IMR-90 (cell line): ENCODE data around the gene KDM5B. TPM values are rescaled to one million over a fixed set of nuclear protein-coding genes. Genes with fewer than 3 reads are reported as not detected.

Experiments
- ATAC-seq: fragments of 200-7000 bp; cut with Tn5 transposase; 2 replicates; pipeline ENCODE4 v1.9.1; 2020; ENCODE audit warnings: low read depth, mild to moderate bottlenecking, moderate library complexity
- BruUV-seq: library from RNA; stranded (reverse); fragments of 400-500 nt; replicated peaks from 2 replicates; lab custom pipeline; 2021; lab: Mats Ljungman, UMichigan
- CTCF ChIA-PET: fragments of 300-600 bp; formaldehyde crosslinking; extraction: SDS; loops from one replicate; lab custom pipeline; 2021; ENCODE audit warnings: antibody characterized with exemption; lab: Yijun Ruan, JAX
- POLR2A ChIA-PET: fragments of 300-600 bp; sonication (Branson Sonifier 250); formaldehyde crosslinking; loops from one replicate; lab custom pipeline; 2022; ENCODE audit warnings: antibody characterized with exemption; ENCODE audit not compliant: unreplicated experiment; lab: Charles Lee
- DNase-seq: peaks from one replicate; pipeline ENCODE4 v3.0.0; 2013
- H2AFZ ChIP-seq: replicated peaks from 2 replicates; pipeline ENCODE3; 2013; ENCODE audit warnings: low read length, mild to moderate bottlenecking; ENCODE audit not compliant: poor library complexity
- H2AK5ac ChIP-seq: 2 replicates; pipeline ENCODE4 v1.6.1; 2013; ENCODE audit warnings: low read depth, low read length, inconsistent platforms
- H2AK9ac ChIP-seq: replicated peaks from 2 replicates; pipeline ENCODE3; 2013; ENCODE audit warnings: mild to moderate bottlenecking, low read depth, low read length, moderate library complexity; ENCODE audit not compliant: poor library complexity
- H2BK120ac ChIP-seq: 2 replicates; pipeline ENCODE4 v1.6.1; 2013; ENCODE audit warnings: low read depth, low read length, inconsistent platforms
- H2BK15ac ChIP-seq: 3 replicates; pipeline ENCODE4 v1.6.1; 2013; ENCODE audit warnings: low read depth, low read length, inconsistent platforms
- H2BK20ac ChIP-seq: 2 replicates; pipeline ENCODE4 v1.6.1; 2013; ENCODE audit warnings: low read depth, mild to moderate bottlenecking, inconsistent platforms, low read length, moderate library complexity
- H2BK5ac ChIP-seq: 2 replicates; pipeline ENCODE4 v1.6.1; 2013; ENCODE audit warnings: mild to moderate bottlenecking, low read depth, low read length, inconsistent platforms; ENCODE audit not compliant: poor library complexity, severe bottlenecking
- H3K14ac ChIP-seq: replicated peaks from 2 replicates; pipeline ENCODE4 v1.6.1; 2013; ENCODE audit warnings: low read depth, low read length, inconsistent platforms
- H3K18ac ChIP-seq: 2 replicates; pipeline ENCODE4 v1.6.1; 2013; ENCODE audit warnings: low read depth, low read length, control low read depth
- H3K23ac ChIP-seq: 2 replicates; pipeline ENCODE4 v1.6.1; 2013; ENCODE audit warnings: low read depth, low read length, inconsistent platforms
- H3K27ac ChIP-seq: 2 replicates; pipeline ENCODE4 v1.5.1; 2013; ENCODE audit warnings: mild to moderate bottlenecking, control low read depth, low read length; ENCODE audit not compliant: insufficient read depth
- H3K27me3 ChIP-seq: 2 replicates; pipeline ENCODE4 v1.6.1; 2013; ENCODE audit warnings: low read length; ENCODE audit not compliant: control insufficient read depth, insufficient read depth
- H3K36me3 ChIP-seq: 2 replicates; pipeline ENCODE4 v1.6.1; 2013; ENCODE audit warnings: low read length, mixed read lengths; ENCODE audit not compliant: control insufficient read depth, insufficient read depth
- H3K4ac ChIP-seq: 2 replicates; pipeline ENCODE4 v1.6.1; 2013; ENCODE audit warnings: low read depth, low read length, inconsistent platforms
- H3K4me1 ChIP-seq: 2 replicates; pipeline ENCODE4 v1.6.1; 2013; ENCODE audit warnings: low read length, mixed read lengths; ENCODE audit not compliant: control insufficient read depth, insufficient read depth
- H3K4me2 ChIP-seq: 2 replicates; pipeline ENCODE4 v1.6.1; 2013; ENCODE audit warnings: low read depth, mild to moderate bottlenecking, control low read depth, low read length, moderate library complexity
- H3K4me3 ChIP-seq: 2 replicates; pipeline ENCODE4 v1.5.1; 2013; ENCODE audit warnings: low read depth, mild to moderate bottlenecking, control low read depth, low read length, moderate library complexity; ENCODE audit not compliant: insufficient read depth
- H3K56ac ChIP-seq: 2 replicates; pipeline ENCODE4 v1.6.1; 2013; ENCODE audit warnings: low read length, inconsistent platforms; ENCODE audit not compliant: insufficient read depth; ENCODE audit errors: extremely low read depth
- H3K79me1 ChIP-seq, 2 experiments: 2 replicates each; pipeline ENCODE4 v1.6.1; 2013; ENCODE audit warnings: low read length in 2 of 2, inconsistent platforms in 1 of 2, low read depth in 1 of 2
- H3K9ac ChIP-seq: 2 replicates; pipeline ENCODE4 v1.6.1; 2013; ENCODE audit warnings: low read depth, low read length, control low read depth
- H3K9me1 ChIP-seq: 2 replicates; pipeline ENCODE4 v1.6.1; 2013; ENCODE audit warnings: low read length, inconsistent platforms; ENCODE audit not compliant: insufficient read depth
- H3K9me3 ChIP-seq: 2 replicates; pipeline ENCODE4 v1.6.1; 2013; ENCODE audit warnings: low read length; ENCODE audit not compliant: control insufficient read depth, insufficient read depth
- H4K20me1 ChIP-seq: 2 replicates; pipeline ENCODE4 v1.6.1; 2013; ENCODE audit warnings: low read length, inconsistent platforms; ENCODE audit not compliant: insufficient read depth
- H4K5ac ChIP-seq: 2 replicates; pipeline ENCODE4 v1.6.1; 2013; ENCODE audit warnings: mild to moderate bottlenecking, low read depth, low read length, control low read depth
- H4K8ac ChIP-seq, 2 experiments: 2 replicates each; pipeline ENCODE4 v1.6.1; 2013; ENCODE audit warnings: low read depth in 2 of 2, low read length in 2 of 2, control low read depth in 1 of 2, inconsistent platforms in 1 of 2
- H4K91ac ChIP-seq: 2 replicates; pipeline ENCODE4 v1.6.1; 2013; ENCODE audit warnings: low read depth, low read length, inconsistent platforms; ENCODE audit not compliant: insufficient read depth
- BHLHE40 ChIP-seq: fragments of 150-350 bp; IDR thresholded peaks from 2 replicates; pipeline ENCODE4 v1.6.1; 2016; ENCODE audit warnings: mild to moderate bottlenecking, low read depth, low read length
- CEBPB ChIP-seq: IDR thresholded peaks from 2 replicates; pipeline ENCODE4 v1.6.1; 2012; ENCODE audit warnings: low read depth, low read length, improper control_type of control experiment
- CHD1 ChIP-seq: IDR thresholded peaks from 2 replicates; pipeline ENCODE4 v1.6.1; 2012; ENCODE audit warnings: low read depth, low read length, improper control_type of control experiment
- CTCF ChIP-seq: conservative IDR thresholded peaks from 2 replicates; pipeline ENCODE4 v1.5.1; 2012; ENCODE audit warnings: mild to moderate bottlenecking, low read depth, low read length, improper control_type of control experiment
- ELK1 ChIP-seq: fragments of 150-350 bp; IDR thresholded peaks from 2 replicates; pipeline ENCODE4 v1.6.1; 2016; ENCODE audit warnings: low read depth, mild to moderate bottlenecking, low read length, moderate library complexity, borderline replicate concordance
- FOS ChIP-seq: fragments of 150-350 bp; IDR thresholded peaks from 2 replicates; pipeline ENCODE4 v1.6.1; 2016; ENCODE audit warnings: low read depth, low read length
- MAFK ChIP-seq: IDR thresholded peaks from 2 replicates; pipeline ENCODE4 v1.6.1; 2012; ENCODE audit warnings: low read depth, low read length, improper control_type of control experiment
- MAZ ChIP-seq: IDR thresholded peaks from 2 replicates; pipeline ENCODE4 v1.6.1; 2012; ENCODE audit warnings: low read depth, mild to moderate bottlenecking, low read length, improper control_type of control experiment, moderate library complexity, borderline replicate concordance
- MXI1 ChIP-seq: IDR thresholded peaks from 2 replicates; pipeline ENCODE4 v1.6.1; 2012; ENCODE audit warnings: low read depth, mild to moderate bottlenecking, low read length, moderate library complexity, borderline replicate concordance
- NFE2L2 ChIP-seq: fragments of 150-350 bp; IDR thresholded peaks from 2 replicates; pipeline ENCODE4 v1.6.1; 2016; ENCODE audit warnings: low read depth, mild to moderate bottlenecking, low read length
- POLR2A ChIP-seq: IDR thresholded peaks from 2 replicates; pipeline ENCODE4 v1.6.1; 2012; ENCODE audit warnings: mild to moderate bottlenecking, low read depth, low read length
- RAD21 ChIP-seq: IDR thresholded peaks from 2 replicates; pipeline ENCODE4 v1.6.1; 2012; ENCODE audit warnings: low read length, improper control_type of control experiment
- RCOR1 ChIP-seq: IDR thresholded peaks from 2 replicates; pipeline ENCODE4 v1.6.1; 2012; ENCODE audit warnings: mild to moderate bottlenecking, low read length, improper control_type of control experiment; ENCODE audit not compliant: insufficient replicate concordance
- RFX5 ChIP-seq: IDR thresholded peaks from 2 replicates; pipeline ENCODE4 v1.8.0; 2012; ENCODE audit warnings: low read depth, mild to moderate bottlenecking, low read length, moderate library complexity
- SMC3 ChIP-seq: fragments of 150-350 bp; IDR thresholded peaks from 2 replicates; pipeline ENCODE4 v1.6.1; 2016; ENCODE audit warnings: low read depth, mild to moderate bottlenecking, antibody characterized with exemption, low read length, moderate library complexity
- USF2 ChIP-seq: fragments of 150-350 bp; IDR thresholded peaks from 2 replicates; pipeline ENCODE4 v1.6.1; 2017; ENCODE audit warnings: mild to moderate bottlenecking, antibody characterized with exemption, low read length, low read depth
- WGBS, 2 experiments: methylation state at CpG; one replicate each; pipeline versions ENCODE4 v1.1.5 to v1.1.7; 2013; ENCODE audit warnings: missing lambda C conversion rate in 2 of 2; ENCODE audit not compliant: insufficient read length in 1 of 2; ENCODE audit errors: extremely low coverage in 2 of 2; 5-methylcytosine and 5-hydroxymethylcytosine counted together
- dilution Hi-C: fragments of 300-500 bp; cut with HindIII; formaldehyde crosslinking; loops from one replicate; pipeline ENCODE4 v1.14.3; 2018; ENCODE audit warnings: low sequenced_read_pairs; ENCODE audit not compliant: unreplicated experiment
- in situ Hi-C: fragments of 300-500 bp; cut with MboI; formaldehyde crosslinking; loops from 3 replicates; pipeline ENCODE4 v1.14.3; 2019; ENCODE audit warnings: low sequenced_read_pairs, inconsistent platforms, mixed read lengths
- intact Hi-C: fragments of 100-400 bp; cut with micrococcal nuclease; formaldehyde crosslinking; loops from 2 replicates; pipeline ENCODE4 v1.10.0; 2022
- polyA plus RNA-seq, 3 experiments: library from polyadenylated mRNA; depleted of rRNA; stranded (reverse); fragments of >200 nt; gene quantifications; 2 replicates each; pipeline ENCODE4 v1.2.3, GENCODE V29; 2012; ENCODE audit warnings: low replicate concordance in 1 of 3
- total RNA-seq: library from RNA; depleted of rRNA; stranded (reverse); fragments of >200 nt; gene quantifications from 2 replicates; pipeline ENCODE4 v1.2.3, GENCODE V29; 2012

KDM5B gene
- total and polyA plus RNA-seq, 2 of the 4 experiments (the other 2 are of a cell fraction) = 28.8 to 82.1 TPM

- Histone ChIP-seq H2AK5ac (no peak overlapping the region), H3K79me1 (peaks cover 3 to 30% of the 10 kb centered on the region in 2 experiments), H3K4ac (no peak overlapping the region), H2BK5ac (no peak overlapping the region), H2BK120ac (no peak overlapping the region), H3K36me3 (peaks cover 48% of the 10 kb centered on the region), H3K27ac (no peak overlapping the region), H2BK20ac (no peak overlapping the region), H3K9ac (no peak overlapping the region), H2AK9ac (no peak overlapping the region), H3K4me1 (no peaks in the 10 kb centered on the region), H2AFZ (no peak overlapping the region), H3K9me3 (no peaks in the 10 kb centered on the region), H3K56ac (no peak overlapping the region), H2BK15ac (no peak overlapping the region), H4K20me1 (peaks cover 16% of the 10 kb centered on the region), H3K9me1 (no peaks in the 10 kb centered on the region), H4K91ac (no peak overlapping the region), H3K4me2 (no peak overlapping the region), H3K23ac (no peak overlapping the region), H3K4me3 (no peak overlapping the region), H4K5ac (no peak overlapping the region), H4K8ac (no peak overlapping the region), H3K18ac (no peak overlapping the region), H3K14ac (no peak overlapping the region), H3K27me3 (no peaks in the 10 kb centered on the region)
- ChIA-PET CTCF (no interaction called here), POLR2A (no interaction called here)
- in situ Hi-C loops (no loop called here), intact Hi-C loops (loop anchor here (5.0 kb wide), 1 partner anchor 33 kb away; no protein-coding TSS in a partner anchor), dilution Hi-C loops (no loop called here)
- no TSS peak for BruUV-seq
- ATAC-seq = no peak
- TF ChIP-seq FOS = no peak
- no peak for TF ChIP-seq MAFK
- TF ChIP-seq RFX5 = no peak
- no peak for TF ChIP-seq CTCF
- no peak for TF ChIP-seq NFE2L2
- TF ChIP-seq ELK1 = no peak
- no peak for TF ChIP-seq RCOR1
- TF ChIP-seq CEBPB = no peak
- TF ChIP-seq CHD1 = no peak
- TF ChIP-seq BHLHE40 = no peak
- no peak for TF ChIP-seq USF2
- no peak for TF ChIP-seq POLR2A
- no peak for TF ChIP-seq SMC3
- TF ChIP-seq MXI1 = no peak
- TF ChIP-seq MAZ = no peak
- no peak for TF ChIP-seq RAD21
- DNase-seq = no peak
- no CpG with 5 or more reads among the region's 2 CpGs for WGBS, 2 experiments
These were observed 38.1 kb downstream of the KDM5B start for GRCh38 chr1:202770135-202770534.
